HT-29 (cell line): ENCODE results near the gene BCAN. TPM values are rescaled to one million over a fixed set of nuclear protein-coding genes. Genes with fewer than 3 reads are reported as not detected.
"Not testable (repeated sequence)": the region's sequence is repeated elsewhere in the genome, so short reads cannot be mapped to it uniquely, and the experiment has no call there.

Source experiments
- DNase-seq: peaks from one replicate; pipeline ENCODE4 v3.0.0-alpha.2; 2015; ENCODE audit warnings: low spot score
- total RNA-seq: library from RNA; depleted of rRNA; stranded (reverse); fragments of >200 nt; shearing (Covaris generic); gene quantifications from 2 replicates; pipeline ENCODE4 v1.2.3, GENCODE V29; 2014

Gene BCAN
- total RNA-seq, 1 experiment from 2014 or later, result not detected

DNA sequence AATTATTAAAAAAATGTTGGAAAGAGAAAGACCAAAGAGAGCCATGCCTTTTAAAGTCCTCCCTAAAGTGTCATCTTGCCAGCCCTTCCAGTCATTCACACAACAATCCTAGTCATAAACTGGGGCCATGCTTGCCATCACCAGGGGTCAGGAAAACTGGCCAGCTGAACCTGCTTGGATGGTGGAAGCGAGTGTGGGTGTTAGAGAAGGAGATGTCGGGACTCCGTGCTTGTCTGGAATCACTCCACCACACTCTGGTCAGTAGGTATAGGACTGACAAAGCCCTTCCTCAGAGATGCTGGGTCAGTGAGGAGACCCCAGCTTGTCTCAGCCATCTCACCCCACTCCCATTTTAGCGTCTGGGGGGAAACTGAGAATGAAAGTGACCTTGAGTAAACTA is 26.0 kb upstream of the BCAN start:
- no peak for DNase-seq

DNA sequence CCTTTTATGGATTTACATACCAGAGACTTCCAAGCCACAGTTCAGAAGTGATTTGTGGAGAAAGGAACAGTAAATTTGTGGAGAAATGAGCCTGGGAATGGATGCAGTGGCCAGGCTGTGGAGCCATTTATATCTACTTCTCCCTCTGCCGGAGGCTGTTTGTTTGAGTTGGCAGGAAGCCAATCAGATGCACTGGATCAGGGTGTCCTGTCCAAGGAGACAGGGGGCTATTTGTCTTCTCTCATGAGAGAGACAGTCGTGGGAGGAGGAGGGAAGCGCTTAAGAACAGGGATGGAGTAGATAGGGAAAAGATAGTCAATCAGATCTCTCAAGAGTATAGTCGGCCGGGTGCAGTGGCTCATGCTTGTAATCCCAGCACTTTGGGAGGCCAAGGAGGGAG is 25.5 kb upstream of the BCAN start:
- DNase-seq, result peak; percentile 70

DNA sequence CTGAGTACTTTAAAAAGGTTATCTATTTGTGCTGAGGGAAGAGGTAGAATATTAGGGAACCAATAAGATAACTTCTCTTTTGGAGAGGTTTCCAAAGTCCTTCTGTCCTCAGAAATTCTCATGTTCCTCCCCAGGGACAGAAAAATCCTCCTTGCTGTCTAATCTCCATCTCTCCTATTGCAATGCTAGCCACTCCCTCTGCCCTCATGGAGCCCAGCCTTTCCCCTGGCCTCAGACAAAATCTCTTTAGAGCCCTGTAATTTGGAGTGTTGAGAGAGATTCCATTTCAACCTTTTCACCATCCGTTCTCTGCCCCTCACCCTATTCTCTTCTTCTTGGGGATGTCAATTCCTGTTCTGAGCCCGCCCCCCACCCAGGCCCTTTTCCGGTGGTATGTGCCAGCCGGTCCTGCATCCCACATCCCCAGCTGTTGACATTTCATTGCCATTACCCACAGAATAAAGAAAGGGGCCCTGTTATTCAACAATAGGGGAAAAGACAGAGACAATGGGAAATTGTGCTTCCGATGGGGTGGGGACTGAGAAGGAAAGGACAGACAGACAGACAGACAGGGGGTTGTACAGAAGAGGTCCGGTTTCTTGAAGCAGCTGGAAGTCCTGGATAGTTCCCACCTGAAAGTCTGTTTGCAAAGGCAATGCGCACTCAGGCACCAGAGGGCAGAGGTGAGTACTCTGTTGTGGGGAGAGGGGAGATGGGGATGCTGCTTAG is 22.9 kb upstream of the BCAN start, which contains the start of gene HAPLN2:
TSS of gene HAPLN2 (plus strand) at position 563 of the 729 bp plus-strand sequence. CDS start 4,076 bp downstream, outside the sequence.
- peak; percentile 43 for DNase-seq

DNA sequence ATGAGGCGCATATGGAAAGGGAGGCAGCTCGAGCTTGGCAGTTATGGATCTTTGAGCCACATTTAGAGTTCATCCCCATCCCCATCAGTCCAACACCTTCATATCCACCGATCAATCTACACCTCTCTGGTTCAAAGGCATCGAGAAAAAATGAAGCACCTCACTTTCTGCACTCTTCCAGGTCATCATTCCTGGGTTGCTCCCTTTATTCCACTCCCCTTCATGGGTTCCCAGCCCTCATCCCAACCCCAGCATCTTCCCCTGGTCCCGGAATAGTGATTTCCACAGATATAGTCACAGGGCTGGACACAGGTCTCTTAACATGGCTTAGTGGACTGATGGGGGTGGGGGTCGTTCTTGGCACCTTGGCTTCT is 22.3 kb upstream of the BCAN start:
- no peak for DNase-seq

DNA sequence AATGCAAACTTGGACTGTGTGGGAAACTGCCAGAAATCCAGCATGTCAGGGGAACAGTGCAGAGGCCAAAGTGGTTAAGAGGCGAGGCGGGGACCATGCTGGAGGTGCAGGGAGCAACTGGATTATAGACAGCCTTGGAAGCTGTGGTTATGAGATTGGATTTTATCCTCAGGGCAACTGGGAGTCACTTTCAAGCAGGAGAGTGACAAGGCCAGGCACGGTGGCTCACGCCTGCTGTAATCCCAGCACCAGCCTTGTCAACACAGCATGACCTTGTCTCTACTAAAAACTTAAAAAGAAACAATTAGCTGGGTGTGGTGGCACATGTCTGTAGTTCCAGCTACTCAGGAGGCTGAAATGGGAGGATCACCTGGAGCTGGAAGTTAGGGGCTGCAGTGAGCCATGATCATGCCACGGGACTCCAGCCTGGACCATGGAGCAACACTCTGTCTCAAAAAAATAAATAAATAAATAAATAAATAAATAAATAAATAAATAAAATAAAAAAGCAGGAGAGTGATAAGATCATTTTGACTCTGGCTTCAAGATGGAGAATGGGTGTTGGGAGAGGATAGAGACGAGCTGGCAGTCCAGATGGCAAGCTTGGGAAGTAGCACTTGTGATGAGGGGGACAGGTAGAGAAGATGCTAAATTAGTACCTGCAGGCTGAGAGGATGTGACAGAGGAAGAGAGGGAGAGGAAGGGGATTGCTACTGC is 19.2 kb upstream of the BCAN start:
- no peak for DNase-seq

DNA sequence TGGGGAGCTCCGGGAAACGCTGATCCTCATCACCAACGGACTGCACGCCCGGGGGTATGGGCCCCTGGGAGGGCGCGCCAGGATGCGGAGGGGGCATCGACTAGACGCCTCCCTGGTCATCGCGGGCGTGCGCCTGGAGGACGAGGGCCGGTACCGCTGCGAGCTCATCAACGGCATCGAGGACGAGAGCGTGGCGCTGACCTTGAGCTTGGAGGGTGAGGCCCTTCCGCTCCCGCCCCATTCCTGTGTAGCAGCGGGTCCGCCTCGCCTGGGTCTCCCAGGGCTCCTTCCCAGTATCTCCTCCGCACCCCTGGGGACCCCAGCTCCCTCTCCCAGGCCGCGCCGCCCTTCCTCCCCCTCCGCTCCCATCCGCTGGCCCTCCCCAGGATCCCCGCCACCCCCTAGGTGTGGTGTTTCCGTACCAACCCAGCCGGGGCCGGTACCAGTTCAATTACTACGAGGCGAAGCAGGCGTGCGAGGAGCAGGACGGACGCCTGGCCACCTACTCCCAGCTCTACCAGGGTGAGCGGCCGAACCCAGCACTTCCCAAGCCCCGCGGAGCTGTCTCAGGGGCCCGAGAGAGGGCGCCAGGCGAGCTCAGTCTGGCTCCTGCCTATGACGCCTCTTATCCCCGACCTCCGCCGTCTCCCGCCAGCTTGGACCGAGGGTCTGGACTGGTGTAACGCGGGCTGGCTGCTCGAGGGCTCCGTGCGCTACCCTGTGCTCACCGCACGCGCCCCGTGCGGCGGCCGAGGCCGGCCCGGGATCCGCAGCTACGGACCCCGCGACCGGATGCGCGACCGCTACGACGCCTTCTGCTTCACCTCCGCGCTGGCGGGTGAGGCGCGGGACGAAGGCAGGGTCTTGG is 17.7 kb upstream of the BCAN start:
- peak; percentile 39 for DNase-seq

DNA sequence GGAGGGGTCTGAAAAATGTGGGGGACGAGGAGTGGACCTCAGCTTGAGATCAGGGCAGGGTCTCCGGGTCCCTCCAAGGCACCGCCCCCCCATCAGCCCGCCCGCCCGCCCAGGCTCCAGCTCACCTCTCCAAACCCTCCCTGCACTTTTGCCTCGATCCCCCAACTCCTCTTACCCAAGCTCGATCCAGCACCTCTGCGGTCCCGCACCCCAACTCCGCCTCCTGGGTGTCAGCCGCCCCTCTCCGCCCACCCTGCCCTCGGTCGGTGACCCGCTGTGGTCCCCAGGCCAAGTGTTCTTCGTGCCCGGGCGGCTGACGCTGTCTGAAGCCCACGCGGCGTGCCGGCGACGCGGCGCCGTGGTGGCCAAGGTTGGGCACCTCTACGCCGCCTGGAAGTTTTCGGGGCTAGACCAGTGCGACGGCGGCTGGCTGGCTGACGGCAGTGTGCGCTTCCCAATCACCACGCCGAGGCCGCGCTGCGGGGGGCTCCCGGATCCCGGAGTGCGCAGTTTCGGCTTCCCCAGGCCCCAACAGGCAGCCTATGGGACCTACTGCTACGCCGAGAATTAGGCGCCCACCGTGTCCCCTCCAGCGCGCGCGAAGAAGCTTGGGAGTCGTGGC is 17.0 kb upstream of the BCAN start:
- no peak for DNase-seq

DNA sequence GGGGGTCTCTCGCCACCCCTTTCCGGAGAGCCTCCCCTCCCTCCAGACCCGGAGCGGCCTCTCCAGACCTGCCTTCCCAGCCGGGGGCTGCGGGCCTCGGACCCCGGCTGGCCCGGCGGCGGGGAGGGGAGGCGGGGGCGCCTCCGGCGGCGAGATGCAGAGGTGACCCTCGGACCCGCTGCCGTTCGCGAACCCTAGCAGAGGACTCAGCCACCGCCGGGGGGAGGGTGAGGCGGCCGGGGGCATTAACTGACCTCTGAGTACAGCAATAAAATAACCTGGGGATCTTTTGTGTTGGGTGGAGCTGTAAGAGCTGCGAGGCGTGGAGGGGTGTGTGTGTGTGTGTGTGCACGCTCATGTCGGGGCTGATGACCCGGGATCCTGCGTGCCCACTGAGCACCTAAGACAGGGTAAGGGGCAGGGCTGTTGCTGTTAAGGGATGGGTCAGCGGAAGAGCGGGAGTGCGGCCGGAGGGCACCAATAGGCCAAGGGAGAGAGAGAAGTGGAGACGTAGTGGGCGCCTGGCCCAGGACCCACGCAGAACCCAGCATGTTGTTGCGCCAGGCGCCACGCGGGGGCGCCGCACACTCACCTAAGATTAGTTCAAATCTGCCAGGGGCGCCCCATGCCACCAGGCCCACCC is 16.4 kb upstream of the BCAN start:
- DNase-seq, result peak; percentile 61

DNA sequence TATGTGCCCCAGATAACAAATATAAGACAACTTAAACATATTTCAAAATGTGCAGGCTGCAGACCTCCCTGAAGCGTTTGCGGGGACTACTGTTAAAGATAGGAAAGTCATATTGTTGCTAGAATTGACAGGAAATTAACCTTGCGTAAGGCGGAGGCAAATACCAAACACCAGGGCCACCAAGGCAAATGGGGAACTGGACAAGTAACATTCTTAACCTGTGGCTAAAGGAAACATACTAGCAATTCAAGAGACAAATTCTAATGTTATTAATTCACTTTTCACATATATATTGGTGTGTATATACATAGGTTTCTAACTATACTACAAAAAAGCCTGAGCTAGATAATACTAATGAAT is 15.9 kb upstream of the BCAN start:
- DNase-seq, result no peak

DNA sequence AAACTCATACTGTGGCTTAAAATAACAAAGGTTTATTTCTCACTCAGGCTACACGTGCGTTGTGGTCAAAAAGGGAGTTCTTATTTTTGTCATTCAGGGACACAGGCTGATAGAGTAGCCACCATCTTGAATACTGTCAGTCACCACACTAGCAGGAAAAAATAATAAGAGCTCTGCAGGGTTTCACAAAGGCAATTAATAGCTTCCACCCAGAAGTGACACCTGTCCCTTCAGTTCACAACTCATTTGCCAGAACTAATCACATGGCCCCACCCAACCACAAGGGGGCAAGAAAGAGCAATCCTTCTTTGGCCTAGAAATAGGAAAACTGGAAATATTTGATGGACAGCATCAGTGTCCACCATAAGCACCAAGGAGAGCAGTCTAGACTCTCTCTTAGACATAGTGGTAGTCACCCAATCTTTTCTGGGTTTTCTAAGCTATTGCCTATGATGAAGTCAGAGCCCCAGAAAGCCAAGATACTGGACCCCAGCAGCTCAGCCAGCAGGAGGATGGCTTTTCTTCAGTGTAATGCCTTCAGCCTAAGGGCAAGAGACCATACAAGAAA is 14.5 kb upstream of the BCAN start:
- peak; percentile 85 for DNase-seq

DNA sequence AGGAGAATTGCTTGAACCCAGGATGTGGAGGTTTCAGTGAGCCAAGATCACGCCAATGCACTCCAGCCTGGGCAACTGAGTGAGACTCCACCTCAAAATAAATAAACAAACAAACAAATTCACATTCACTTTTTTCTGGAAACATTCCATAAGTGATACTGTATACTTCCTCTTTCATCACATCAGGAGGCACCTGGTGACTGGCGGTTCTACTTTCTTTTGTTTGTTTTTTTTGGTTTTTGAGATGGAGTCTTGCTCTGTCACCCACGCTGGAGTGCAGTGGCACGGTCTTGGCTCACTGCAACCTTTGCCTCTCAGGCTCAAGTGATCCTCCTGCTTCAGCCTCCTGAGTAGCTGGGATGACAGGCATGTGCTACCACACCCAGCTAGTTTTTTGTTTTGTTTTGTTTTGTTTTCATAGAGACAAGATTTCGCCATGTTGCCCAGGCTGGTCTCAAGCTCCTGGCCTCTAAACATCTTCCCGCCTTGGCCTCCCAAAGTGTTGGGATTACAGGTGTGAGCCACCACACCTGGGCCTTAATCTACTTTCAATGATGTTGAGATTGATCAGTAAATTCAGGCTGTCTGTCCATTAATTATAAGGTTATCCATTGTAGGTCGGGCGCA is 12.0 kb upstream of the BCAN start:
- no peak for DNase-seq

DNA sequence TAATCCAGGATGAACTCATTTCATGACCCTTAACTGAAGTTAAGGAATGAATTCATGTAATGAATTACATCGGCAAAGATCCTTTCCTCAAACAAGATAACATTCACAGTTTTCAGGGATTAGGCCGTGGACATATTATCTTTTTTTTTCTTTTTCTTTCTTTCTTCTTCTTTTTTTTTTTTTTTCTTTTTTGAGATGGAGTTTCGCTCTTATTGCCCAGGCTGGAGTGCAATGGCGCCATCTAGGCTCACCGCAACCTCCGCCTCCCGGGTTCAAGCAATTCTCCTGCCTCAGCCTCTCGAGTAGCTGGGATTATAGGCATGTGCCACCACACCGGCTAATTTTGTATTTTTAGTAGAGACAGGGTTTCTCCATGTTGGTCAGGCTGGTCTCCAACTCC is 10.8 kb upstream of the BCAN start:
- not testable (repeated sequence) for DNase-seq

DNA sequence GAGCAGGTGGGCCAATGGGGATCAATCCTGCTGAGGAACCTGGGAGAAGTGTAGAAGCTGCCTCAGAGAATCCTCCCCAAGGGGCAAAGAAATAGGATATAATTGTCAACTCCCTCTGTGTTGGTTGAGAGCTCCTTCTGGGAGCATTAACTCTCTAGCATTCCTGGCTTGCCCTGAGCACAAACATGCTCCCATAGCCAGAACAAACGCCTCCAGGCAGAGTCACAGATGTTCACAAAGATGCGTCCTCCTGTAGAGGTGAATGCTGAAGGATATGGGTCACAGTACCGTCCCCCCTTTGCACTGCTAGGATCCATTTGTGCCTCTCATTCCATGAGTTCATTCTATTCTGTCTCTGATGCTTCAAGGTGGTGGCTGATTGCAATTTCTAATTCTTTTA is 9.6 kb upstream of the BCAN start:
- DNase-seq, result no peak

DNA sequence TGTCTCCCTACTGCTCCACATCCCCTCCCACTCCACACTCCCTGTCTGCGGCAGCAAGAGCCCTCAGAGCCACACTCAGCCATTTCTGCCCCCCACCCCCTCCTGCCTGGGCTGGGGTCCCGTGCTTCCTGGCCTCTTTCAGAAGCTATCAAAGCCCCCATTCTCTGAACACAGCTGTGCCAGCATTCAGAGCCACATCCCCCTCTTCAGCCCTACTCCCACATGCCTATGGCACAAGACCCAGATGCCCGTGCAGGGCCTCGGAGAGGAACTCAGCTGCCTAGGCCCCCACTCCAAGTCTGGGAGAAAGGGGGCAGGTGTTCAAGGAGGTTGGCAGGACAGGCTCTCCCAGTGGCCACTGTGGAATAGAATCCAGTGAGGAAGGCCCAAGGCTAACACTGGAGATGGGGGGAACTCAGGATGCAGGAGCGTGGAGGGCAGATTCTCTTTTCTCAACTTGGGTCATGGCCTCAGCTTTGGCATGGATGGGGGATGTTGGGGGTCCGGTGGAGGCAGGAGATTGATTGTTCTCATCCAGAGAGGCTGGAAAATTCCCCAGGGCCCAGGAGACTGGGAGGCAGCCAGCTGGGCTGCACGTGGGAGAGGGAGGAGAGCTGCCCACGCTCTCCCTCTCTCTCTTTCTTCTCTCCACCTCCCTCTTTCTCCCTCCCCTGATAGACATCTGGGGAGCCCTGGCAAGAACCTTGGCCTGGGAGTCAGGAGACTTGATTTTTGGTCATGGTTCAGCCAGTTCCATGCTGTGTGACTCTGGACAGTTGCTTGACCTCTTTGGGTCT is 3.5 kb upstream of the BCAN start:
- DNase-seq, result no peak

DNA sequence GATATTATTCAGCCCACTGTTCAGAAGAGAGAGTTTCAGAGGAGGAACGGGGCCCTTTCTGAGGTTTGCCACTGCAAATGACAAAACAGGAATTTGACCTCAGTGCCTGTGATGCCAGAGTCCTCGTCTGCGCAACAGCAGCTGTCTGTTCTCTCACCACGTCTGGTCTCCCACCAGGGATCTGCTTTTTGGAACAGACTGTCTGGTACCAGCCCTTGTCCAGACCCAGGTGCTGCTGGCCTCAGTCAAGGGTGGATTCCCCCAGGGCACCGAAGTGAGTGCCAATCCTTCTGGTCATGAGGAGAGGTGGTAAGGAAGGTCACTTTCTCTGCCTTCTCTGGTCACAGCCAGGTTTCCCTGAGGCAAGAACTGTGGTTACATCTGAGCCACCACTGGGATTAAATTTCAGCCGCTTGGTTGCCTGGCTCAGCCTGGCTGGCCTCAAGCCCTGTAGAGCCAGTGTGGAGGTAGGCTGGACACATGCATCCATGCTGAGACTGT is 2.3 kb upstream of the BCAN start:
- no peak for DNase-seq

DNA sequence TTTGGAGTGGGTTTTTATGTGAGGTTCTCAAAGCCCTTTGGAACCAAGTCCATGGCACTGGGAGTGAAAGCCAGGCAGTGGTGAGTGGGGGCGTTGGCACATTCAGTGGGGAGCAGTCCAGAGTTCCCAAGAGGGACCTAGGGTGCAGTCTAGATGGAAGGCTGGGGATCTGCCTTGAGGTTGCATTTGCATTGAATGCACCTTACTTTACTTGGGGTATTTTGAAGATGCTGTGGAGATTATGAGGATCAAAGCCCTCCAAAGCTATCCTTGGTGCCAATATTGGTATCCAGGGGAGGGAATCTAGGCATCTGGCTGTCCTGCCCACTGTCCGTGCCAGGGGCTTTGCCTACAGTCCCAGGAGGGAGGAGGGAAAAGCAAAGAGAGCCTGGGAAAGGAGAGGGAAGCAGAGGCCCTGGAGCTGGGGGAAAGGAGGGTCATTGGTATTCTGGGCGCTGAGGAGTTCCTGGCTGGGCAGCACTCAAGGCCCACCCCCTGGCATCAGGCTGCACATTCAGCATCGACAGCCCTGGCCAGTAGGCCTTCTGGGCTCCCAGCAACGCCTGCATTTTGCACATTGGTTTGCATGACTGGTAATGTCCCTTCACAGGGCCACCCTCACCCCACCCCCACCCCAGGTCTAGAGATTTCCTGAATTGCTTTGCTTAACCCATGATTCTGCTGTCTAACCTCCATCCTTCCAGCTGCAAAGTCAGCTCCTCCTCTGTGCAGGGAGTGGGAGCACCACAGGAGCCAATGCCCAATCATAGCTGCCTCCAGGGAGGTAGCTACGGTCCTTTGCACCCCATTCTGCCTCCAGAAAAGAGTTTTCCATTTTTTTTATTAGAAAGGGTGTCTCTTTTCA is 843 bp upstream of the BCAN start:
- no peak for DNase-seq

DNA sequence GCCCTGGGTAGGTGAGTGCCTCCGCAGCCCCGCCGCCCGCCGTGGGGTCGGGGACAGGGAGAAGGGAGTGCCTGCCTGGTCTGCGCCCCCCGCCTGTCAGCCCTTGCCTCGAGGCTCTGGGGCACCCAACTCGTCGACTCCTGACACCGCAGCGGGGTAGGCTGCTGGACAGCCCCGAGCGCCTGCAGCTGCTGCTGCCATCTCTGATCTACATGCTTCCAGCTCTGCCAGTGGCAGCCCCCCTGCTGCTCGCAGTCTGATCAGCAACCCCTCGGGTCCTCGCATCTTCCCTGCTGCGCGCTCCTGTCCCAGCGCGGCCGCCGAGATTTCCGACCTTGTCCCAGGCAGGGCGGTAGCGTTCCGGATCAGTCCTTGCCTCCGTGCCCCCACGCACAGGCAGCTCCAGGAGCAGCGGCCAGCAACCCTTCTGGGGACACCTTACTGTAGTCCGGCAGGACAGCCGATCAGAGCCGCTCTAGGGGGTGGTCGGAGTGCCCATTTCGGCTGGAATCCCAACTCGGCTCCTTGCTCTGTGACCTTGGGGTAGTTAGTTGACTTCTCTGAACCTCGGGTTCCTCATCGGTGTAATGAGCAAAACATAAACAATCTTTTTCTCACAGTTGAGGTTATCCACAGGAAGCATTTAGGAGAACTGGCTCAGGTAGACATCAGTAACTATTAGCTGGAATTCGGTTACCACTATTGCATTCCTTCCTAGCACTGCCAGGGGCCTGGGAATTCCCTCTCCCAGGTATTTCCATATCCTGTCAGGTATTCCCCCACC is 540 bp downstream of the BCAN start:
- DNase-seq, result no peak
